ENCODE results near the gene PRKCA. TPM values are rescaled to one million over a fixed set of nuclear protein-coding genes. Genes with fewer than 3 reads are reported as not detected.

Gene PRKCA
- total RNA-seq, 1 experiment from 2014 or later: 29.6 TPM

DNA sequence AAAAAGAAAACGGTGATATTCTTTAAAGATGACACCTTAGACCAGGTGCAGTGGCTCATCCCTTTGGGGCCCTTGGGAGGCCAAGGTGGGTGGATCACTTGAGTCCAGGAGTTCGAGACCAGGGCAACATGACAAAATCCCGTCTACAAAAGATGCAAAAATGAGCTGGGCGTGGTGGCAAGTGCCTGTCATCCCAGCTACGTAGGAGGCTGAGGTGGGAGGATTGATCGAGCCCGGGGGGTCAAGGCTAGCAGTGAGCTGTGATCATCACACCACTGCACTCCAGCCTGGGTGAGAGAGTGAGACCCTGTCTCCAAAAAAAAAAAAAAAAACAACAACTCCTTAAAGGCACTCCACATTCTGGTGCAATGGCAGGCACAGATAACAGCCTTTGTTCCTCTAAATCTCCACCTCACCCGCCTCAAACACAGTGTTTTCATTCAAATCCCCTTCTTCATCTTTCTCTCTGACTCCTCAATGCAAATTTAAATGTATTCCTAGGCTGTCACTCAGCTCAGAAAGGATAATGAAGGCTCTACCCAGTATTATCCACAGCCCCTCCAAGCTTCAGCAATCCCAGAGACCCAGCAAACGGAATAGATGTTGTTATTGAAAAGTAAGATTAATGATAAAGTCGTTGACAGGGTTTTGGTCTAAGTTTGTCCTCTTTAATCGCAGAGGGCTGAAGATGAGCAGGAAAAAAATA lies 476.3 kb downstream of the PRKCA start:
- Histone ChIP-seq H3K27me3 (replicated peaks; ENCODE audit: control insufficient read depth, insufficient read depth, low read length) (no peaks in the 10 kb centered on the region), H3K4me3 (ENCODE audit: low read depth, low read length) (no peak overlapping the region), H3K9me3 (no peaks in the 10 kb centered on the region), H3K4me1 (peaks cover 6% of the 10 kb centered on the region; the same call in 1 of the 2 replicates), H3K36me3 (ENCODE audit: control insufficient read depth, insufficient read depth, low read length) (no peaks in the 10 kb centered on the region)
- ChIA-PET POLR2A (no interaction called here), CTCF (no interaction called here)
- Mint-ChIP-seq H3K4me1 (ENCODE audit: low read depth, unreplicated experiment) (peaks cover 6% of the 10 kb centered on the region), H3K4me3 (ENCODE audit: unreplicated experiment) (no peak overlapping the region), H3K36me3 (ENCODE audit: insufficient read depth, unreplicated experiment) (no peaks in the 10 kb centered on the region), H3K9me3 (ENCODE audit: unreplicated experiment) (no peaks in the 10 kb centered on the region), H3K27ac (ENCODE audit: unreplicated experiment) (no peak overlapping the region), H3K27me3 (ENCODE audit: insufficient read depth, unreplicated experiment) (no peaks in the 10 kb centered on the region)
- intact Hi-C loops (cut with micrococcal nuclease; ENCODE audit: unreplicated experiment): no loop called here
- no peak for DNase-seq
- TF ChIP-seq, protein P1, sequence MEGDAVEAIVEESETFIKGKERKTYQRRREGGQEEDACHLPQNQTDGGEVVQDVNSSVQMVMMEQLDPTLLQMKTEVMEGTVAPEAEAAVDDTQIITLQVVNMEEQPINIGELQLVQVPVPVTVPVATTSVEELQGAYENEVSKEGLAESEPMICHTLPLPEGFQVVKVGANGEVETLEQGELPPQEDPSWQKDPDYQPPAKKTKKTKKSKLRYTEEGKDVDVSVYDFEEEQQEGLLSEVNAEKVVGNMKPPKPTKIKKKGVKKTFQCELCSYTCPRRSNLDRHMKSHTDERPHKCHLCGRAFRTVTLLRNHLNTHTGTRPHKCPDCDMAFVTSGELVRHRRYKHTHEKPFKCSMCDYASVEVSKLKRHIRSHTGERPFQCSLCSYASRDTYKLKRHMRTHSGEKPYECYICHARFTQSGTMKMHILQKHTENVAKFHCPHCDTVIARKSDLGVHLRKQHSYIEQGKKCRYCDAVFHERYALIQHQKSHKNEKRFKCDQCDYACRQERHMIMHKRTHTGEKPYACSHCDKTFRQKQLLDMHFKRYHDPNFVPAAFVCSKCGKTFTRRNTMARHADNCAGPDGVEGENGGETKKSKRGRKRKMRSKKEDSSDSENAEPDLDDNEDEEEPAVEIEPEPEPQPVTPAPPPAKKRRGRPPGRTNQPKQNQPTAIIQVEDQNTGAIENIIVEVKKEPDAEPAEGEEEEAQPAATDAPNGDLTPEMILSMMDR (IDR thresholded peaks at IDR 0.05; ENCODE audit: insufficient read depth in 1 of 2, low read depth in 1 of 2, low read length in 1 of 2, severe bottlenecking in 1 of 2, unreplicated experiment in 1 of 2): no peak
- no TSS peak for BruUV-seq (replicated peaks)

DNA sequence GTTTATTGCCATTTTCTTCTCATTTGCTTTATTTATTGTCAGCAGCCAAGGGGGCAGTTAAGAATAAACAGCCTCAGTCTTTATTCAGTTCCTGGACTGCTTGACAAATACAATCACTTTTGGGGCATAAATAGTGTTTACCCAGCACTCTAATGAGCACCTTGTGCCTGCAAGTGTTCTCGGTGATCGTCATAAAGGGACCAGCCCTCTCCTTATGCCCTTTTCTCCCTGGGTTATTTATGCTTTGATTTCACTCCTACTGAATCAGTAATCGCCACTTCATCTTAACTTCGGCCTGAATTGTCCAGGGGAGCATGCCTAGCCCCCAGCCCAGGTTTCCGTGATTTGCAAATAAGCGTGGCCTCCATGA lies 476.8 kb downstream of the PRKCA start:
- no peak for DNase-seq
- BruUV-seq (replicated peaks): no TSS peak
- Mint-ChIP-seq H3K36me3 (ENCODE audit: insufficient read depth, unreplicated experiment) (no peaks in the 10 kb centered on the region), H3K9me3 (ENCODE audit: unreplicated experiment) (no peaks in the 10 kb centered on the region), H3K4me3 (ENCODE audit: unreplicated experiment) (no peak overlapping the region), H3K4me1 (ENCODE audit: low read depth, unreplicated experiment) (peaks cover 6% of the 10 kb centered on the region), H3K27me3 (ENCODE audit: insufficient read depth, unreplicated experiment) (no peaks in the 10 kb centered on the region), H3K27ac (ENCODE audit: unreplicated experiment) (no peak overlapping the region)
- Histone ChIP-seq H3K4me1 (peaks cover 6% of the 10 kb centered on the region; the same call in 1 of the 2 replicates), H3K27me3 (replicated peaks; ENCODE audit: control insufficient read depth, insufficient read depth, low read length) (no peaks in the 10 kb centered on the region), H3K4me3 (ENCODE audit: low read depth, low read length) (no peak overlapping the region), H3K9me3 (no peaks in the 10 kb centered on the region), H3K36me3 (ENCODE audit: control insufficient read depth, insufficient read depth, low read length) (no peaks in the 10 kb centered on the region)
- CTCF ChIA-PET: no interaction called here
- POLR2A ChIA-PET: no interaction called here
- TF ChIP-seq, protein P1 (IDR thresholded peaks at IDR 0.05; ENCODE audit: insufficient read depth in 1 of 2, low read depth in 1 of 2, low read length in 1 of 2, severe bottlenecking in 1 of 2, unreplicated experiment in 1 of 2): no peak
- intact Hi-C loops (cut with micrococcal nuclease; ENCODE audit: unreplicated experiment): no loop called here

GRCh38 chr17:66781135-66781534 lies 478.7 kb downstream of the PRKCA start:
- TF ChIP-seq, protein P1 (IDR thresholded peaks at IDR 0.05; ENCODE audit: insufficient read depth in 1 of 2, low read depth in 1 of 2, low read length in 1 of 2, severe bottlenecking in 1 of 2, unreplicated experiment in 1 of 2): no peak
- Mint-ChIP-seq H3K36me3 (ENCODE audit: insufficient read depth, unreplicated experiment) (peaks cover 7% of the 10 kb centered on the region), H3K9me3 (ENCODE audit: unreplicated experiment) (no peaks in the 10 kb centered on the region), H3K27ac (ENCODE audit: unreplicated experiment) (no peak overlapping the region), H3K27me3 (ENCODE audit: insufficient read depth, unreplicated experiment) (no peaks in the 10 kb centered on the region), H3K4me1 (ENCODE audit: low read depth, unreplicated experiment) (no peaks in the 10 kb centered on the region), H3K4me3 (ENCODE audit: unreplicated experiment) (no peak overlapping the region)
- intact Hi-C loops (cut with micrococcal nuclease; ENCODE audit: unreplicated experiment): no loop called here
- no peaks in the 10 kb centered on the region; the same call in 1 of the 2 replicates for H3K36me3 ChIP-seq (ENCODE audit: control insufficient read depth, insufficient read depth, low read length)
- no peak for DNase-seq
- H3K27me3 ChIP-seq (replicated peaks; ENCODE audit: control insufficient read depth, insufficient read depth, low read length): no peaks in the 10 kb centered on the region
- ChIA-PET CTCF (no interaction called here), POLR2A (no interaction called here)
- H3K4me3 ChIP-seq (ENCODE audit: low read depth, low read length): no peak overlapping the region
- no peaks in the 10 kb centered on the region for H3K9me3 ChIP-seq
- peaks cover 6% of the 10 kb centered on the region; the same call in 1 of the 2 replicates for H3K4me1 ChIP-seq
- no TSS peak for BruUV-seq (replicated peaks)

Data from Caco-2 (cell line).